Measurements from ENCODE around the gene PDE4B. TPM values are rescaled to one million over a fixed set of nuclear protein-coding genes. Genes with fewer than 3 reads are reported as not detected.

PDE4B gene
- total RNA-seq, 2 donors from 2014 or later, result 4.3 to 18.0 TPM

DNA sequence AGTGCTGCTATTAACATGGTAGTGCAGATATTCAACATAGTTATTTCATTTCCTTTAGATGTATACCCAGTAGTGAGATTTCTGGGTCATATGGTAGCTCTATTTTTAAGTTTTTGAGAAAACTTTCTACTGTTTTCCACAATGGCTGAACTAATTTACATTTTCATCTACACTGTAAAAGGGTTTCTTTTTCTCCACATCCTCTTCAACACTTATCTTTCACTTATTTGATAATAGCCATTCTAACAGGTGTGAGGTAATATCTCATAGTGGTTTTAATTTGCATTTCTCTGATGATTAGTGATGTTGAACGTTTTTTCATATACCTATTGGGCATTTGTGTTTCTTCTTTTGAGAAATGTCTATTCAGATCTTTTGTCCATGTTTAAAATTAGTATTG lies 149.8 kb downstream of the PDE4B start:
- WGBS, 2 experiments (ENCODE audit: insufficient coverage in 1 of 2, insufficient read length in 1 of 2), result 57 to 64% methylated on average over 1 of the region's 1 CpG
- H3K4me3 Mint-ChIP-seq, result no peak overlapping the region

DNA sequence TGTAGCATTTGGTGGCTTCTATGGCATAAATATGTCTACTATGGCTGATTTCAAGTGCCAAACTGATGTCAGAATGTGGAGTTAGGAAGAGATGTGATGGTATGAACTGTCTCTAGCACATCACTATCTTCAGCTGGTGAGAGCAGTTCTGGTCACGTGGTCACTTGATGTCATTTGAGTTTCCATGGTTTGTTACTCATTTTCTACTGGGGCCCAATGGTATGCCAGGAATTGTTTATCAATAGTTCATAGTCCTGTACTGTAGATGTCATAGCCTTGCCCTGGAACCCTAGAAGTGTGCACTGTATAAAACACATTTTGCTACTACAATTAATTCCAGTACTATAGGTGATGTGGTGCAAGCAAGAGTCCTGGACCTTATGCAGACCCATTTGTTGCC lies 153.7 kb downstream of the PDE4B start:
- H3K36me3 Mint-ChIP-seq (ENCODE audit: low read depth), result no peaks in the 10 kb centered on the region
- Histone ChIP-seq H3K9ac (ENCODE audit: extremely low read depth, low read length, poor library complexity, severe bottlenecking) (no peak overlapping the region), H3K4me3 (ENCODE audit: low read length) (no peak overlapping the region), H3K27ac (ENCODE audit: low read depth, low read length) (no peak overlapping the region), H3K36me3 (ENCODE audit: control insufficient read depth, insufficient read depth, low read length) (no peaks in the 10 kb centered on the region), H3K4me1 (ENCODE audit: control insufficient read depth, insufficient read depth, low read length) (peaks cover 3% of the 10 kb centered on the region), H3K9me3 (ENCODE audit: control insufficient read depth, low read length) (no peaks in the 10 kb centered on the region), H3K27me3 (ENCODE audit: control insufficient read depth, insufficient read depth, low read length, poor library complexity, severe bottlenecking) (no peaks in the 10 kb centered on the region)
- 88% methylated on average over 1 of the region's 1 CpG; no CpG with 5 or more reads in 1 of the 2 experiments for WGBS, 2 experiments (ENCODE audit: insufficient coverage in 1 of 2, insufficient read length in 1 of 2)
- no peak for DNase-seq
- no peak overlapping the region for H3K27ac Mint-ChIP-seq
- TF ChIP-seq, protein P1, sequence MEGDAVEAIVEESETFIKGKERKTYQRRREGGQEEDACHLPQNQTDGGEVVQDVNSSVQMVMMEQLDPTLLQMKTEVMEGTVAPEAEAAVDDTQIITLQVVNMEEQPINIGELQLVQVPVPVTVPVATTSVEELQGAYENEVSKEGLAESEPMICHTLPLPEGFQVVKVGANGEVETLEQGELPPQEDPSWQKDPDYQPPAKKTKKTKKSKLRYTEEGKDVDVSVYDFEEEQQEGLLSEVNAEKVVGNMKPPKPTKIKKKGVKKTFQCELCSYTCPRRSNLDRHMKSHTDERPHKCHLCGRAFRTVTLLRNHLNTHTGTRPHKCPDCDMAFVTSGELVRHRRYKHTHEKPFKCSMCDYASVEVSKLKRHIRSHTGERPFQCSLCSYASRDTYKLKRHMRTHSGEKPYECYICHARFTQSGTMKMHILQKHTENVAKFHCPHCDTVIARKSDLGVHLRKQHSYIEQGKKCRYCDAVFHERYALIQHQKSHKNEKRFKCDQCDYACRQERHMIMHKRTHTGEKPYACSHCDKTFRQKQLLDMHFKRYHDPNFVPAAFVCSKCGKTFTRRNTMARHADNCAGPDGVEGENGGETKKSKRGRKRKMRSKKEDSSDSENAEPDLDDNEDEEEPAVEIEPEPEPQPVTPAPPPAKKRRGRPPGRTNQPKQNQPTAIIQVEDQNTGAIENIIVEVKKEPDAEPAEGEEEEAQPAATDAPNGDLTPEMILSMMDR (conservative IDR thresholded peaks at IDR 0.05), result no peak
- H3K9me3 Mint-ChIP-seq, result no peaks in the 10 kb centered on the region
- H3K4me1 Mint-ChIP-seq, result peaks cover 4% of the 10 kb centered on the region
- H3K27me3 Mint-ChIP-seq (ENCODE audit: insufficient read depth), result no peaks in the 10 kb centered on the region
- H3K4me3 Mint-ChIP-seq, result no peak overlapping the region

More for the DNA sequence above, 149.8 kb downstream of the PDE4B start:
- no peaks in the 10 kb centered on the region for H3K9me3 Mint-ChIP-seq
- no peaks in the 10 kb centered on the region for H3K4me1 Mint-ChIP-seq
- peaks cover 2% of the 10 kb centered on the region for H3K27me3 Mint-ChIP-seq (ENCODE audit: insufficient read depth)
- Histone ChIP-seq H3K9me3 (ENCODE audit: control insufficient read depth, low read length) (no peaks in the 10 kb centered on the region), H3K9ac (ENCODE audit: extremely low read depth, low read length, poor library complexity, severe bottlenecking) (no peak overlapping the region), H3K4me1 (ENCODE audit: control insufficient read depth, insufficient read depth, low read length) (no peaks in the 10 kb centered on the region), H3K27ac (ENCODE audit: low read depth, low read length) (no peak overlapping the region), H3K27me3 (ENCODE audit: control insufficient read depth, insufficient read depth, low read length, poor library complexity, severe bottlenecking) (no peaks in the 10 kb centered on the region), H3K4me3 (ENCODE audit: low read length) (no peak overlapping the region), H3K36me3 (ENCODE audit: control insufficient read depth, insufficient read depth, low read length) (no peaks in the 10 kb centered on the region)
- no peak overlapping the region for H3K27ac Mint-ChIP-seq
- DNase-seq, result no peak
- TF ChIP-seq, protein P1 (conservative IDR thresholded peaks at IDR 0.05), result no peak
- H3K36me3 Mint-ChIP-seq (ENCODE audit: low read depth), result no peaks in the 10 kb centered on the region

DNA sequence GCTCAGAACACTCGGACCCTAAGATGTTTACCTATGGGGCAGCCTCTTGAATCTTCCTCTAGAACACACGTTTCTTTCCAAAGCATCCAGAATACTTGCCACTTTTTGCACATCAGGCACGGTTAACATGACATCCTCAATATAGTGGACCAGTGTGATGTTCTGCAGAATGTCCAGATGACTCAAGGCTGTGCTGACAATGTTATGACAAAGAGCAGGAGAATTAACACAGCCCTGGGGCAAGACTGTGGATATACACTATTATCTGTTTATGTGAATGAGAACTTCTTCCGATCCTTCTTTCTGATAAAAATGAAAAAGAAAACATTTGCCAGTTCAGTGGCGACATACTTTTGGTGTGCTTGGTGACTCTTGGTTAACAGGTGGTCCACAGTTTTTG lies 154.3 kb downstream of the PDE4B start:
- peaks cover 8% of the 10 kb centered on the region for H3K4me1 Mint-ChIP-seq
- H3K9me3 Mint-ChIP-seq, result no peaks in the 10 kb centered on the region
- Histone ChIP-seq H3K27ac (ENCODE audit: low read depth, low read length) (no peak overlapping the region), H3K4me3 (ENCODE audit: low read length) (no peak overlapping the region), H3K9me3 (ENCODE audit: control insufficient read depth, low read length) (no peaks in the 10 kb centered on the region), H3K9ac (ENCODE audit: extremely low read depth, low read length, poor library complexity, severe bottlenecking) (no peak overlapping the region), H3K4me1 (ENCODE audit: control insufficient read depth, insufficient read depth, low read length) (peaks cover 3% of the 10 kb centered on the region), H3K27me3 (ENCODE audit: control insufficient read depth, insufficient read depth, low read length, poor library complexity, severe bottlenecking) (no peaks in the 10 kb centered on the region), H3K36me3 (ENCODE audit: control insufficient read depth, insufficient read depth, low read length) (no peaks in the 10 kb centered on the region)
- TF ChIP-seq, protein P1 (conservative IDR thresholded peaks at IDR 0.05), result no peak
- no peaks in the 10 kb centered on the region for H3K36me3 Mint-ChIP-seq (ENCODE audit: low read depth)
- H3K4me3 Mint-ChIP-seq, result no peak overlapping the region
- 94% methylated on average over 4 to 5 of the region's 5 CpGs for WGBS, 2 experiments (ENCODE audit: insufficient coverage in 1 of 2, insufficient read length in 1 of 2)
- no peak for DNase-seq
- no peaks in the 10 kb centered on the region for H3K27me3 Mint-ChIP-seq (ENCODE audit: insufficient read depth)
- no peak overlapping the region for H3K27ac Mint-ChIP-seq

Measured in endodermal cell (in vitro differentiated cells).